ENCODE measurements around the gene HBG2. TPM values are rescaled to one million over a fixed set of nuclear protein-coding genes. Genes with fewer than 3 reads are reported as not detected.
"Not testable (repeated sequence)": the region's sequence is repeated elsewhere in the genome, so short reads cannot be mapped to it uniquely, and the experiment has no call there.

HBG2 gene
- total RNA-seq = not detected

DNA sequence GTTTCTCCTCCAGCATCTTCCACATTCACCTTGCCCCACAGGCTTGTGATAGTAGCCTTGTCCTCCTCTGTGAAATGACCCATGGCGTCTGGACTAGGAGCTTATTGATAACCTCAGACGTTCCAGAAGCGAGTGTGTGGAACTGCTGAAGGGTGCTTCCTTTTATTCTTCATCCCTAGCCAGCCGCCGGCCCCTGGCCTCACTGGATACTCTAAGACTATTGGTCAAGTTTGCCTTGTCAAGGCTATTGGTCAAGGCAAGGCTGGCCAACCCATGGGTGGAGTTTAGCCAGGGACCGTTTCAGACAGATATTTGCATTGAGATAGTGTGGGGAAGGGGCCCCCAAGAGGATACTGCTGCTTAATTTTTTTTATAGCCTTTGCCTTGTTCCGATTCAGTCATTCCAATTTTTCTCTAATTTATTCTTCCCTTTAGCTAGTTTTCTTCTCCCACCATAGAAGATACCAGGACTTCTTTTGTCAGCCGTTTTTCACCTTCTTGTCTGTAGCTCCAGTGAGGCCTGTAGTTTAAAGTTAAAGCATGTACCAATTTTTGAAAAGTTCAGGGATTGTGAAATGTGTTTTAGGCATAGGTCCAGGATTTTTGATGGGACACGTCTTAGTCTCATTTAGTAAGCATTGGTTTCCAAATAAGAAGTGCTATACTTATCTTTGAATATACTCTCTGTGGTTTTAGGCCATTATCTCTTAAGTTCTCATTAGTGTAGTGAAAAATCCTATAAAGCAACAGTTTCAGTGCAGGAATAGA lies at the start of gene HBG2:
Gene HBG2, minus strand, starts transcription at position 136 of the 768 bp plus-strand sequence. Its CDS starts 53 bp downstream, at position 83.
- intact Hi-C loops (cut with micrococcal nuclease); CTCF ChIA-PET; H3K4me3 Mint-ChIP-seq; H3K36me3 Mint-ChIP-seq; H3K27me3 Mint-ChIP-seq; DNase-seq; POLR2A ChIA-PET; H3K9me3 Mint-ChIP-seq; H3K4me1 Mint-ChIP-seq (ENCODE audit: low read depth); H3K27ac Mint-ChIP-seq: not testable (repeated sequence)

DNA sequence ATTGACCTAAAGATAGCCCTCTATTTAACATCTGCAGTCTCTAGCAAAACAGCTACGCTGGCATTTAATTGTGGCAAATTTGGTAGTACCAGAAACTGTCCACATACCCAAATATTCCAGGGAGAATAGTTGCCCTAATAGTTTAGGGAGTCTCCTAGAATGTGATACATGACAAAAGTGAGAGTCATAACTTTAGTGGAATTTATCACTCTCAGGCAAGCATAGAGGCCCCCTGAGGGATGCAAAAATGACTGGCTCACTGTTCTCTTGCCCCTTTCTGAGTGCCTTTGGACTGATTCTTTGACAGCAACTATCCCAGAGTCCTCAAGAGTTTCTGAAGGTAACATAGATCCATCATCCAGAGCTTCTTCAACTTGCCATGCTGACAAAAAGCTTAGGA lies 49.5 kb upstream of the HBG2 start:
- no peaks in the 10 kb centered on the region for H3K27me3 Mint-ChIP-seq
- DNase-seq = no peak
- CTCF ChIA-PET = no interaction called here
- H3K36me3 Mint-ChIP-seq = no peaks in the 10 kb centered on the region
- H3K4me3 Mint-ChIP-seq = no peak overlapping the region
- POLR2A ChIA-PET = no interaction called here
- H3K9me3 Mint-ChIP-seq = no peaks in the 10 kb centered on the region
- no peak overlapping the region for H3K27ac Mint-ChIP-seq
- no peaks in the 10 kb centered on the region for H3K4me1 Mint-ChIP-seq (ENCODE audit: low read depth)
- intact Hi-C loops (cut with micrococcal nuclease) = no loop called here

DNA sequence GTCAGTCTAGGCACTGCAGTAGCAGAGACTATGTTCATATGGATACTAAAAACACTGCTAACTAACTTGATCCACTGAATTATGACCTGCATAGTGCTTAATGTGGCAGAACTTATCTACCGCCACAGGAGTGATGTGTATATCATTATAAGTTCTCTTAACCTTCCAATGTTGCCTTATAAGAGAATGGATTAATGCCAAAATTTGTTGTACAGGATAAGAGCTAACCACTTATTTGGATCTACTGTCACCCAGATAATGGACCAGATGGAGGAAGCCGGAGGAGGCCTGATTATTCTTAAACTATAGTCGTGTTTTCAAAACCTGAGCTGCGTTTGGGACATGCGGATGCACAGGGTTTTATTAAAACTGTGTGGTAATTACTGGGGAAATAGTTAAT lies 49.0 kb upstream of the HBG2 start:
- Mint-ChIP-seq H3K9me3 (no peaks in the 10 kb centered on the region), H3K27me3 (no peaks in the 10 kb centered on the region), H3K4me3 (no peak overlapping the region), H3K27ac (no peak overlapping the region), H3K4me1 (ENCODE audit: low read depth) (no peaks in the 10 kb centered on the region), H3K36me3 (no peaks in the 10 kb centered on the region)
- intact Hi-C loops (cut with micrococcal nuclease) = no loop called here
- DNase-seq = no peak
- CTCF ChIA-PET = no interaction called here
- POLR2A ChIA-PET = no interaction called here

DNA sequence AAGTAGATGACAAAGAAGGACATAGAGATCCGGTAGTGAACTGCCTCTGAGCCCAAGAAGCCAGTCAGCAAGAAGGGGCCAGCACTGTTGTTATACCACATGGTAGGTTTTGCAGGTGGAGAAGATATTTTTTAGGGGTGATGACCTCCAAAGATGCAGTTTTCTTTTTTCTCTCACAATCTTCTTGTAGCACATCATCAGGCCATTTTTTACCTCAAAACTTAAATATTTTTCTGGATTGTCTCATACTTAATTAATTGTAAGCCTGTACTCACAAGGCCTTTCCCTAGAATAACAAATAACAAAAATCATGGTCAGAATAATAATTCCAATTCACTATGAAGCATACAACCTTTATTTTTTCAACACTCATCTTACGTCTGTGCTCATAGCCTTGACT lies 47.3 kb upstream of the HBG2 start, which contains the start of gene OR51B4:
Gene OR51B4, minus strand, starts transcription at position 101 of the 400 bp plus-strand sequence. Its CDS starts 0 bp downstream, at position 101.
- H3K9me3 Mint-ChIP-seq = no peaks in the 10 kb centered on the region
- POLR2A ChIA-PET = no interaction called here
- H3K36me3 Mint-ChIP-seq = no peaks in the 10 kb centered on the region
- no peak within 1 kb of the TSS for H3K4me3 Mint-ChIP-seq
- H3K4me1 Mint-ChIP-seq (ENCODE audit: low read depth) = no peaks in the 10 kb centered on the region
- H3K27me3 Mint-ChIP-seq = no peaks in the 10 kb centered on the region
- intact Hi-C loops (cut with micrococcal nuclease) = no loop called here
- H3K27ac Mint-ChIP-seq = no peak within 1 kb of the TSS
- CTCF ChIA-PET = no interaction called here
- no peak for DNase-seq

DNA sequence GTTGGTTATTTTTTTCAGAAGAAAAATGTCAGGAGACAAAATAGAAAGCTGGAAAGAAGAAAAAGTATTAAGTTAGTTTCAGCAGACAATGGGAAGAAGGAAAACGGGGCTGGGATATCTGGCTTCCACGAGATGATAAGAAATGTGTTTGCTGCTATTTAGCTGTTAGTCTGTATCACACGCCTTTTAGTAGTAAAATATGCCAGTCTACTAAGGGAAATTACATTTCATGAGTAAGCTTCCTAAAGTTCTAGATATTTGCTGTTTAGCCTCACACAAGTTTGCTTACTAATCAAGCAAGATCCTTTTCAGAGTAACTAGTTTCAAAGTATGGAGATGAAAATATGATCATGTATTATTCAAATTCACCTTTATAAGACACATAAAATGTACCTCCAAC lies 45.7 kb upstream of the HBG2 start:
- ChIA-PET CTCF (interaction anchor here (1.1 kb wide), 1 partner anchor 33 kb away, joined by 3 read pairs; no protein-coding TSS in a partner anchor), POLR2A (no interaction called here)
- DNase-seq = no peak
- intact Hi-C loops (cut with micrococcal nuclease) = no loop called here
- no peaks in the 10 kb centered on the region for H3K4me1 Mint-ChIP-seq (ENCODE audit: low read depth)
- H3K36me3 Mint-ChIP-seq = no peaks in the 10 kb centered on the region
- no peak overlapping the region for H3K4me3 Mint-ChIP-seq
- no peaks in the 10 kb centered on the region for H3K9me3 Mint-ChIP-seq
- no peaks in the 10 kb centered on the region for H3K27me3 Mint-ChIP-seq
- H3K27ac Mint-ChIP-seq = no peak overlapping the region

DNA sequence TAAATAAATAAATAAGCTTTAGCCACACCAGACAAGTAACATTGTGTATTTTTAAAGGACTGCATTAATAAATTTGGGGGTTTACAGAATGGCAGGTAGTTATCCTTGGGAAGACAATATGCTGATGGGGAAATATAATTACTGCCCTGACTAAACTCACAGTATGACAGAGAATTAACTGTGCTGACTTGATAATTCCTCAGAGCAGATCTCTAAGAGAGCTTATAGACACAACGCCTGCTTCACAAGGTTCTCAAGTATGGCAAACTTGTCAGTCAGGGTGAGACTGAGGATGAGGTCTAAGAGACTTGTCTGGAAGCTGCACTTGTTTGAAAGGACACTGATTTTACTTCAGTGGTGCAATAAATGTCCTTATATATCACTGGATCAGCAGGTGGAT lies 43.9 kb upstream of the HBG2 start:
- Mint-ChIP-seq H3K4me1 (ENCODE audit: low read depth) (no peaks in the 10 kb centered on the region), H3K36me3 (no peaks in the 10 kb centered on the region), H3K27me3 (no peaks in the 10 kb centered on the region), H3K4me3 (no peak overlapping the region), H3K9me3 (no peaks in the 10 kb centered on the region), H3K27ac (no peak overlapping the region)
- ChIA-PET CTCF (interaction anchor here (1.3 kb wide), 1 partner anchor 10 kb away, joined by 3 read pairs; no protein-coding TSS in a partner anchor), POLR2A (no interaction called here)
- no peak for DNase-seq
- intact Hi-C loops (cut with micrococcal nuclease) = no loop called here

DNA sequence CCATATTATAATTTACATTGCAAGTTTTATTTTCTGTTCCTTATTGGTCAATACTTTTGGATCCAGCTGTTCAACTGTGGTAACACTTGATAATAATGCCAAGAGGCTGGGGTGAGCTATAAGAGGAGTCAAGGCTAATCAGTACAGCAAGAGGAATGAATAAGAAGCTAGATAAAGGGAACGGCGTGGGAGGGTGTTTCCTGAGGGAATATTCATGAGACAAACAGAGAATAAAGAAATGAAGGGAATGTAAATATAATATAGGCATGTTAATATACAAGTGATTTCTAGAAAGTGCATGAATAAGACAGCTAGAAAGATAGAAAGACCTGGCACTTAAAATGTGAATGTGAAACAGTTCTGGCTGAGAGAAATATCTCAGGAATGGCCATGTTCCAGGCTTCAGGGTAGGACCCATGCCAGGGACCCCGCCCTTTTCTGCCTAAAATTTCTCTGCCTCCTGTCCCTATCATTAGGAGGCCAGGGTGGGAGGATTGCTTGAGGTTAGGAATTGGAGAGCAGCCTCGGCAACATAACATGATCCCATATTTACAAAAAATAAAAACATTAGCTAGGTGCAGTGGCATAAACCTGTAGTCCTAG lies 43.2 kb upstream of the HBG2 start:
- Mint-ChIP-seq H3K4me3 (no peak overlapping the region), H3K27ac (no peak overlapping the region), H3K36me3 (no peaks in the 10 kb centered on the region), H3K27me3 (no peaks in the 10 kb centered on the region), H3K4me1 (ENCODE audit: low read depth) (no peaks in the 10 kb centered on the region), H3K9me3 (no peaks in the 10 kb centered on the region)
- intact Hi-C loops (cut with micrococcal nuclease) = no loop called here
- ChIA-PET POLR2A (no interaction called here), CTCF (interaction anchor here (1.3 kb wide), 1 partner anchor 9 kb away, joined by 3 read pairs; no protein-coding TSS in a partner anchor)
- DNase-seq = no peak

DNA sequence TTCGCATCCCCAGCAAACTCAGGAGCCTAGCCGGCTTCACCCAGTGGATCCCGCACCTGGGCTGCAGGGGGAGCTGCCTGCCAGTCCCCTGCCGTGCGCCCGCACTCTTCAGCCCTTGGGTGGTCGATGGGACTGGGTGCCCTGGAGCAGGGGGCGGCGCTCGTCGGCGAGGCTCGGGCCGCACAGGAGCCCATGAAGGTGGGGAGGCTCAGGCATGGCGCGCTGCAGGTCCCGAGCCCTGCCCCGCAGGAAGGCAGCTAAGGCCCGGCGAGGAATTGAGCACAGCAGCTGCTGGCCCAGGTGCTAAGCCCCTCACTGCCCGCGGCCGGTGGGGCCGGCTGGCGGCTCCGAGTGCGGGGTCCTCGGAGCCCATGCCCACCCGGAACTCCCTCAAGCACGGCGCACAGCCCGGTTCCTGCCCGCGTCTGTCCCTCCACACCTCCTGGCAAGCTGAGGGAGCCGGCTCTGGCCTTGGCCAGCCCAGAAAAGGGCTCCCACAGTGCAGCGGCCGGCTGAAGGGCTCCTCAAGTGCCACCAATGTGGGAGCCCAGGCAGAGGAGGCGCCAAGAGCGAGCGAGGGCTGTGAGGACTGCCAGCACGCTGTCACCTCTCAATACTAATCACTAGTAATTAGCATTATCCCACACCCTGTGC lies 39.9 kb upstream of the HBG2 start:
- H3K9me3 Mint-ChIP-seq; H3K4me3 Mint-ChIP-seq; H3K27me3 Mint-ChIP-seq; H3K36me3 Mint-ChIP-seq; DNase-seq; CTCF ChIA-PET; POLR2A ChIA-PET; H3K27ac Mint-ChIP-seq; H3K4me1 Mint-ChIP-seq (ENCODE audit: low read depth); intact Hi-C loops (cut with micrococcal nuclease): not testable (repeated sequence)

DNA sequence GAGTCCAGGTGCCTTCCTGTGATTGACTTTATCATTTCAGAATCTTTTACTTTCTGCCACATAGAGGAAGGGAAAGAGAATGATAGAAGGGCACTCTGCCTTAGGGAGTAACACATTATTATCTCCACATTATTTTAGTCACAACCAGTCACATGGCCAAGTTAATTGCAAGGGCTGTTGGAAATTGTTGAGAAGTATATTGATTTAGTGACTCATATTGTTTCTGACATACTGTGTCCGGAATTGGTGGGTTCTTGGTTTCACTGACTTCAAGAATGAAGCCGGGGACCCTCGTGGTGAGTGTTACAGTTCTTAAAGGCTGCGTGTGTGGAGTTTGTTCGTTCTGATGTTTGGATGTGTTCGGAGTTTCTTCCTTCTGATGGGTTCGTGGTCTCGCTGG lies 38.4 kb upstream of the HBG2 start:
- Mint-ChIP-seq H3K9me3 (no peaks in the 10 kb centered on the region), H3K36me3 (no peaks in the 10 kb centered on the region), H3K27me3 (peaks cover 2% of the 10 kb centered on the region), H3K27ac (no peak overlapping the region), H3K4me1 (ENCODE audit: low read depth) (no peaks in the 10 kb centered on the region), H3K4me3 (no peak overlapping the region)
- DNase-seq = no peak
- POLR2A ChIA-PET = no interaction called here
- intact Hi-C loops (cut with micrococcal nuclease) = no loop called here
- CTCF ChIA-PET = no interaction called here

DNA sequence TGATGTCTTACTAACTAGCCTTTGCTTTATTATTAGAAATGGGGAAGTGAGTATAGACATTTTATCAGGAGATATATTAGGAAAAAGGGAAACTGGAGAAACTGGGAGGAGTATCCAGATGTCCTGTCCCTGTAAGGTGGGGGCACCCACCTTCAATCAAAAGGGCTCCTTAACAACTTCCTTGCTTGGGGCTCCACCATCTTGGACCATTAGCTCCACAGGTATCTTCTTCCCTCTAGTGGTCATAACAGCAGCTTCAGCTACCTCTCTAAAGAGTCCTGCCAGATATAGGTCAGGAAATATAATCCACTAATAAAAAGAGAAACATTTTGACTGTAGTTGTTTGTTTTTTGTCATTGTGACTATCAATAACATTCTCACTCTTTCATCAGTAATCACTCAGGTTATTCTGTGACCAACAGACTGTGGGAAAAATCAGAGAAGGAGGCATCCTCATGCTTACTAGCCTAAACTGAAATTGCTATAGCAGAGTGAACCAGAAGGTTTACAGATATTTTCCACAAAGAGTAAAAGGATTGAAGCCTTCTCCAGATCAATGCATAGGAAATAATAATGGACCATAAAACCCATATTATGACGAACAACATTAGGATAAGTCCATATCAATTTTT lies 36.7 kb upstream of the HBG2 start:
- H3K4me3 Mint-ChIP-seq = no peak overlapping the region
- H3K27me3 Mint-ChIP-seq = peaks cover 2% of the 10 kb centered on the region
- ChIA-PET CTCF (interaction anchor here (1.5 kb wide), 1 partner anchor 166 kb away, joined by 7 read pairs; no protein-coding TSS in a partner anchor), POLR2A (no interaction called here)
- no peaks in the 10 kb centered on the region for H3K9me3 Mint-ChIP-seq
- no peaks in the 10 kb centered on the region for H3K4me1 Mint-ChIP-seq (ENCODE audit: low read depth)
- no peaks in the 10 kb centered on the region for H3K36me3 Mint-ChIP-seq
- DNase-seq = no peak
- intact Hi-C loops (cut with micrococcal nuclease) = loop anchor here (2.0 kb wide), 1 partner anchor 167 kb away; no protein-coding TSS in a partner anchor
- no peak overlapping the region for H3K27ac Mint-ChIP-seq

DNA sequence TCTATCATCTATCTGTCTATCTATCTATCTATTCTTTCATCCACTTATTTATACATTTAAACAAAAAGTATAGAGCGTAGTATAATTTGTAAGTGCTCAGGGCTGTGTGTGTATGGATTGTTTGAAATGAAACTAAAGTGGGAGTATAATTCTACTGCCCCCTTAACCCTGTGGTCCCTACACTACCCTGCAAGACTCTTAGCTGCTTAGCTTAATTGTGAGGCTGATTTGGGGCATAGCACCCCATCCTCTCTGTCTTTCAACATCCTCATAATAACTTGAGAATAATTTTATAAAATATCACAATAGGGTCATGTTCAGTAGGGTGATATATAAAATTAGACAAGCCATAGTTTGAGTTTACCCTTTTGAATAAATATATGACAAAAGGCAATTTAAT lies 35.5 kb upstream of the HBG2 start:
- ChIA-PET POLR2A (no interaction called here), CTCF (interaction anchor here (1.5 kb wide), 1 partner anchor 165 kb away, joined by 7 read pairs; no protein-coding TSS in a partner anchor)
- no peaks in the 10 kb centered on the region for H3K36me3 Mint-ChIP-seq
- H3K4me1 Mint-ChIP-seq (ENCODE audit: low read depth) = no peaks in the 10 kb centered on the region
- no peak overlapping the region for H3K27ac Mint-ChIP-seq
- no peak for DNase-seq
- H3K9me3 Mint-ChIP-seq = no peaks in the 10 kb centered on the region
- no peak overlapping the region for H3K4me3 Mint-ChIP-seq
- intact Hi-C loops (cut with micrococcal nuclease) = loop anchor here (2.0 kb wide), 1 partner anchor 165 kb away; no protein-coding TSS in a partner anchor
- peaks cover 2% of the 10 kb centered on the region for H3K27me3 Mint-ChIP-seq

DNA sequence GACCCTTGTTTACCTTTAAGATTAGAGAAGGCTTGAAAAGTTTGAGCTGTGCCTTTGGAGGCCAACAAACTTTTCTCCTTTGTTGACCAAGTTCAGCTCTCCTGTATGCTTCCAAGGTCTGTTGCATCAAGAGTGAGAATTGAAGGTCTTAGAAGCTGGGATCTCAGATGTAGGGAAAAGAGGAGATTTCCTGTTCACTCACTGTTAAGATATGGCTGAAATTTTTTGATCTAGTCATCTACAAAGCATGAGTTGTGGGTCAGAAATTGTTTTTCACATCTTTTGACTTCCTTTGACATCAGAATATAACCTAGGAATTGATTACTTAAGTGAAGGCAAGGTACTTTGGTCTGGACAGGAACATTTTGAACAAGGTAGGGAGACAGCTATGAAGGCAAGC lies 35.1 kb upstream of the HBG2 start:
- intact Hi-C loops (cut with micrococcal nuclease) = loop anchor here (2.0 kb wide), 1 partner anchor 165 kb away; no protein-coding TSS in a partner anchor
- POLR2A ChIA-PET = no interaction called here

More for the DNA sequence above, 35.1 kb upstream of the HBG2 start:
- DNase-seq = no peak
- Mint-ChIP-seq H3K9me3 (no peaks in the 10 kb centered on the region), H3K27me3 (peaks cover 2% of the 10 kb centered on the region), H3K36me3 (no peaks in the 10 kb centered on the region), H3K27ac (no peak overlapping the region), H3K4me1 (ENCODE audit: low read depth) (no peaks in the 10 kb centered on the region), H3K4me3 (no peak overlapping the region)
- CTCF ChIA-PET = no interaction called here

Data from activated CD4-positive, alpha-beta memory T cell treated with anti-CD3 and anti-CD28 coated beads for 36 hours (primary cell).